KMS-11 (cell line): Measurements from ENCODE around the gene PLPP3.

Experiments used
- H2AFZ ChIP-seq: fragments of 200-600 bp; sonication (generic); 2 replicates; pipeline ENCODE4 v1.6.1; 2016; ENCODE audit warnings: antibody characterized with exemption, mixed run types, low read depth
- H3K27ac ChIP-seq: fragments of 200-600 bp; sonication (generic); 2 replicates; pipeline ENCODE4 v1.6.1; 2016; ENCODE audit warnings: mild to moderate bottlenecking, mixed run types
- H3K27me3 ChIP-seq: fragments of 200-600 bp; sonication (generic); 2 replicates; pipeline ENCODE4 v1.6.1; 2017; ENCODE audit warnings: mild to moderate bottlenecking, low read depth, mixed run types, moderate library complexity; ENCODE audit not compliant: insufficient read depth
- H3K36me3 ChIP-seq: fragments of 200-600 bp; sonication (generic); 2 replicates; pipeline ENCODE4 v1.6.1; 2017; ENCODE audit warnings: mild to moderate bottlenecking, mixed run types; ENCODE audit not compliant: insufficient read depth
- H3K4me1 ChIP-seq: fragments of 200-600 bp; sonication (generic); 2 replicates; pipeline ENCODE4 v1.6.1; 2016; ENCODE audit warnings: mild to moderate bottlenecking, low read depth, mixed run types; ENCODE audit not compliant: poor library complexity, severe bottlenecking
- H3K4me2 ChIP-seq: fragments of 200-600 bp; sonication (generic); 2 replicates; pipeline ENCODE4 v1.7.0; 2016; ENCODE audit warnings: mild to moderate bottlenecking, mixed run types
- H3K4me3 ChIP-seq: fragments of 200-600 bp; sonication (generic); IDR thresholded peaks from 2 replicates; pipeline ENCODE4 v1.6.1; 2017; ENCODE audit warnings: low read depth, low read length, mixed read lengths; ENCODE audit not compliant: insufficient read depth
- H3K79me2 ChIP-seq: fragments of 200-600 bp; sonication (generic); 2 replicates; pipeline ENCODE4 v1.6.1; 2016; ENCODE audit warnings: low read depth, mixed run types; ENCODE audit not compliant: insufficient read depth
- H3K9ac ChIP-seq: fragments of 200-600 bp; sonication (generic); 2 replicates; pipeline ENCODE4 v1.6.1; 2016; ENCODE audit warnings: mild to moderate bottlenecking, mixed run types
- H4K20me1 ChIP-seq: fragments of 200-600 bp; sonication (generic); 2 replicates; pipeline ENCODE4 v1.6.1; 2016; ENCODE audit warnings: mild to moderate bottlenecking, mixed run types; ENCODE audit not compliant: insufficient read depth
- TF ChIP-seq, protein P1 (sequence below): fragments of 200-600 bp; sonication (generic); conservative IDR thresholded peaks from 2 replicates; pipeline ENCODE4 v1.6.1; 2017; ENCODE audit warnings: low read depth, mild to moderate bottlenecking, antibody characterized with exemption, low read length, moderate library complexity, mixed read lengths

Gene PLPP3

DNA sequence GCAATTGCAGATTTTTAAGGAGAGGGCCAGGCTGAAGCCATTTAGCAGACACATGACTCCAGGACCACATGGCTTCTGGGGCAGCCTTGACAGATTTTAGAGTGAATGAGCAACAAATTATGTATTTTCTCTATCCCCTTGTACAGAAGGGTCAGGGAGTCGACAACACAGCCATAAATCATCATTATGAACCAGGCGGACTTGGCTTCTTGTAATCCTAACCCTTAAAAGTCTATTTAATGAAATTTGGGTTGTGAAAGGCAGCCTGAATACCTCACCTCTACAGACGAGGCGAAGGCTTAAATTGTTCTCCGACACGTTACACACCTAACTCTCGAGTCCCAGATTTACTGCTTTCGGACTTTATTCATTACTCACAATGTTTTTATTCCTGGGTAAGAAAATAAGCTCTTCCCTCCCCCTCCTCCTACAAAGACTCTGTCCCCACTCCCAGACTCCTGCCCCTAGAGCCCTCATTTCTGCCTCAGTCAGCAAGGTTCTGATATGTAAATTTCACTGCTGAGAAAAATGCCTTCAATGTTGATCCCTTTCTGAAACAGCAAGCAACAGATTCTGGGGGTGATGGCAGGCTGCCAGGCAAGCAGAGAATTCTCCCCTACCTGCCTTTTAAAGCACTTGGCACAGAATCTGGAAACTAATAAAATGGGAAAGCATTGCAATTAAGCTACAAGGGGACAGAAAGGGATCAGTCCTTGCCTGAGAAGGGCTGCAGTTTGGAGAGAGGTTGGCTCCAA is 51.6 kb downstream of the PLPP3 start:
- Histone ChIP-seq H3K27ac (no peak overlapping the region), H3K79me2 (no peaks in the 10 kb centered on the region), H3K27me3 (no peaks in the 10 kb centered on the region), H3K36me3 (no peaks in the 10 kb centered on the region), H2AFZ (no peak overlapping the region), H4K20me1 (no peaks in the 10 kb centered on the region), H3K4me2 (no peak overlapping the region), H3K4me3 (no peak overlapping the region), H3K9ac (no peak overlapping the region), H3K4me1 (peaks cover 21% of the 10 kb centered on the region)
- TF ChIP-seq, protein P1, sequence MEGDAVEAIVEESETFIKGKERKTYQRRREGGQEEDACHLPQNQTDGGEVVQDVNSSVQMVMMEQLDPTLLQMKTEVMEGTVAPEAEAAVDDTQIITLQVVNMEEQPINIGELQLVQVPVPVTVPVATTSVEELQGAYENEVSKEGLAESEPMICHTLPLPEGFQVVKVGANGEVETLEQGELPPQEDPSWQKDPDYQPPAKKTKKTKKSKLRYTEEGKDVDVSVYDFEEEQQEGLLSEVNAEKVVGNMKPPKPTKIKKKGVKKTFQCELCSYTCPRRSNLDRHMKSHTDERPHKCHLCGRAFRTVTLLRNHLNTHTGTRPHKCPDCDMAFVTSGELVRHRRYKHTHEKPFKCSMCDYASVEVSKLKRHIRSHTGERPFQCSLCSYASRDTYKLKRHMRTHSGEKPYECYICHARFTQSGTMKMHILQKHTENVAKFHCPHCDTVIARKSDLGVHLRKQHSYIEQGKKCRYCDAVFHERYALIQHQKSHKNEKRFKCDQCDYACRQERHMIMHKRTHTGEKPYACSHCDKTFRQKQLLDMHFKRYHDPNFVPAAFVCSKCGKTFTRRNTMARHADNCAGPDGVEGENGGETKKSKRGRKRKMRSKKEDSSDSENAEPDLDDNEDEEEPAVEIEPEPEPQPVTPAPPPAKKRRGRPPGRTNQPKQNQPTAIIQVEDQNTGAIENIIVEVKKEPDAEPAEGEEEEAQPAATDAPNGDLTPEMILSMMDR = no peak

DNA sequence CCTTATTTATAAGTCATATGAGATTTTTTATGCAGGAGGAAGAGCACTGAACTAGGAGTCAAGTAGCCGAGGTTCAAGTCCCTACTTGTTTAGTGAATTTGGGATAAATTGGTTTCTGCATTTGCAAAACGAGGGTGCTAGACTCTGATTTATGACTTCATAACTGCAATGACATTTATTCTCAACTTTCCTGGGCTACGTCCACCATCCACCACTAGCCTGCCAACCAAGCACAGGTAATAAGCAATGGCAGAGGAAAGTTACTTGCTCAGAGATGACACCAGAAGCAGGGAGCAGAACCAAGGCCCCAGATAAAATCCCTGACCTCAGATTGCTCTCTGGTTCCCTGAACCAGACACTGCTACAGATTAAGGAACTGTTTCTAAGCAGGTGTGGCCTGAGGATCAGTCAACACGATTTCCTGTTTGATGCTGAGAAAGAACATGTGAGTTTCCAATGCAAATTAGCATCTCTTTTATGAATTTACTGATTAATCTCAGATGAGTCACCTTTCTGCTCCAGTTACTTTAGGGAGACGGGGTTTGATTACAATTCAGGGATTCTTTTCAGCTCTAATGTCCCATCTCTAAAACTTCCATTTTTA is 52.7 kb downstream of the PLPP3 start:
- H3K9ac ChIP-seq = no peak overlapping the region
- no peak overlapping the region for H2AFZ ChIP-seq
- H4K20me1 ChIP-seq = no peaks in the 10 kb centered on the region
- TF ChIP-seq, protein P1 = no peak
- H3K79me2 ChIP-seq = no peaks in the 10 kb centered on the region
- H3K4me2 ChIP-seq = no peak overlapping the region
- H3K27me3 ChIP-seq = no peaks in the 10 kb centered on the region
- H3K4me3 ChIP-seq = no peak overlapping the region
- no peaks in the 10 kb centered on the region for H3K36me3 ChIP-seq
- peaks cover 21% of the 10 kb centered on the region for H3K4me1 ChIP-seq
- H3K27ac ChIP-seq = no peak overlapping the region

GRCh38 chr1:56525489-56526041 is 53.8 kb downstream of the PLPP3 start:
- no peaks in the 10 kb centered on the region for H3K36me3 ChIP-seq
- H3K27ac ChIP-seq = no peak overlapping the region
- H3K79me2 ChIP-seq = no peaks in the 10 kb centered on the region
- no peaks in the 10 kb centered on the region for H4K20me1 ChIP-seq
- H3K9ac ChIP-seq = no peak overlapping the region
- H3K4me3 ChIP-seq = no peak overlapping the region
- peaks cover 21% of the 10 kb centered on the region for H3K4me1 ChIP-seq
- H3K27me3 ChIP-seq = no peaks in the 10 kb centered on the region
- no peak overlapping the region for H2AFZ ChIP-seq
- no peak overlapping the region for H3K4me2 ChIP-seq
- TF ChIP-seq, protein P1 = no peak

GRCh38 chr1:56524263-56524662 is 55.1 kb downstream of the PLPP3 start:
- Histone ChIP-seq H3K4me1 (peaks cover 21% of the 10 kb centered on the region), H3K27ac (no peak overlapping the region), H3K9ac (no peak overlapping the region), H3K27me3 (no peaks in the 10 kb centered on the region), H4K20me1 (no peaks in the 10 kb centered on the region), H3K79me2 (no peaks in the 10 kb centered on the region), H2AFZ (no peak overlapping the region), H3K4me2 (no peak overlapping the region), H3K4me3 (no peak overlapping the region), H3K36me3 (no peaks in the 10 kb centered on the region)
- TF ChIP-seq, protein P1 = no peak
